Measurements from ENCODE around the gene GKN2.

Gene GKN2, protein sequence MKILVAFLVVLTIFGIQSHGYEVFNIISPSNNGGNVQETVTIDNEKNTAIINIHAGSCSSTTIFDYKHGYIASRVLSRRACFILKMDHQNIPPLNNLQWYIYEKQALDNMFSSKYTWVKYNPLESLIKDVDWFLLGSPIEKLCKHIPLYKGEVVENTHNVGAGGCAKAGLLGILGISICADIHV

DNA sequence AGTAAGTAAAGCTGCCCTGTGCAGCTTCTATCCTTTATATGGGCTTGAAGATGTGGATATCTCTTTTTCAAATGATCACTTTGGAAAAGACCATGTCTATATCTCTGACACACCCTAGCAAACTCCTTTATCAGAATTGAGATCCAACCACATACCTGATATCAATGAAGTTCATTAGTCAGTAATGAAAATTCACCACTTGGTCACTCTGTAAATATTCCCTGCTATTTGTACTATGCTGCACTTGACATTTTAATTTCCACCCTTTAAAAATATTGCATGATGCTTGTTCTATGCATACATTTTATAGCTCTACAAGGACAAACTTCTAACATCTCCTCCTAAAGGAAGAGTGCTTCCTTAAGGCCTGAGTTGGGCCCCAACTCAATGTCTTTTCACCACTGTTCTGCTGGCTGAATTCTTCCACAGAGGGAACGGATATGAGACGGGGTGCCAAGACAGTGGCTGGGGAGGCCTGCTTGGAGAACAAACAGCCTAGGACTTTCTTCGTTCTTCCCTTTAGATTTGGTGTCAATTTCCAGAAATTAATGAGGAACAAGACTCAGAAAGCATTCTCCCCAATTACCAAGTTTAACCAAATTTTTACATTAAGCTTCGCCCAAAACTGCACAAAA is at the start of gene GKN2:
TSS of gene GKN2 (minus strand) at position 7 of the 635 bp plus-strand sequence. CDS start 32 bp downstream, outside the sequence.
- DNase-seq = no peak

DNA sequence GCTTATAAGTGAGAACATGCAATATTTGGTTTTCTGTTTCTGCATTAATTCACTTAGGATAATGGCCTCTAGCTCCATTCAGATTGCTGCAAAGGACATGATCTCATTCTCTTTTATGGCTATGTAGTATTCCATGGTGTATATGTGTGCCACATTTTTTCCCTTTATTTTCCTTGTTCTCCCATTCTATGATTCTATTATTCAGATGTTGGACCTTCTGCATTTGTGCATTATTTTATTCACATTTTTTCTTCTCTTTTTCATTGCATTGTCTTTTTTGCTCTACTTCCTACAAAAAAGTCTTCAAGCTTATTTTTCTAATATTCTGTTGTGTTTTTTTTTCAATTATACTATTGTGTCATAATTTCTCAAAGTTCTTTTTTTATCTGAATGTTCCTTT is 49.2 kb upstream of the GKN2 start:
- no peak for DNase-seq

DNA sequence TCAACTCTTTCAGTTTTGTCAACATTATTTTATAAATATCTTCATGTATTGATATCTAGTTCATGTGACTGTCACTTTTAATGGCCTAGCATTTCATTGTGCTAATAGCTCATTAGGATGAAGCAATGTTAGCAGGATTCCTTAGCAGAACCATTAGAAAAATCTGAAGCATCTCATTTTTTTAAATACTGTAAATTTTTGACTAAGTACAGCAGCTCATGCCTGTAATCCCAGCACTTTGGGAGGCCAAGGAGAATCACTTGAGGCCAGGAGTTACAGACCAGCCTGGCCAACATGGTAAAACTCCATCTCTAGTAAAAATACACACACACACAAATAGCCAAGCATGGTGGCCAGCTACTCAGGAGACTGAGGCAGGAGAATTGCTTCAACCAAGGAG is 44.7 kb upstream of the GKN2 start:
- no peak for DNase-seq

DNA sequence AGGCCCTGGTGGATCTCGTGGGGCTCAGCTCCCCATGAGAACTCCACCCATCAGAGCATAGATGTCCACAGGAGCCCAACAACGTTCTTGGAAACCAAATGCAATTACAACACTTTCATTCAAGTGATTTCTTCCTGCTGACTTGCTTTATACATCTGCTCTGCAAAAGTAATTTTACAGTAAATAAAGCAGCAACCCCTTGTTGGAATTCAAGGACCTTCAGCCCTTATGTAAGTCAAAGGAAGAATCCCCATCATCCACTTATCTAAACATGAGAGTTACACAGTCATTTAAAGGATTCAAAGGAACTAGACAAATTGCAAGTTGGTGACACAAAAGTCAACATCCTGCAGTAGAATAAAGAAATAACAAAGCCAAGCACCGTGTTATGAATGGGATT is 43.2 kb upstream of the GKN2 start:
- DNase-seq = no peak

DNA sequence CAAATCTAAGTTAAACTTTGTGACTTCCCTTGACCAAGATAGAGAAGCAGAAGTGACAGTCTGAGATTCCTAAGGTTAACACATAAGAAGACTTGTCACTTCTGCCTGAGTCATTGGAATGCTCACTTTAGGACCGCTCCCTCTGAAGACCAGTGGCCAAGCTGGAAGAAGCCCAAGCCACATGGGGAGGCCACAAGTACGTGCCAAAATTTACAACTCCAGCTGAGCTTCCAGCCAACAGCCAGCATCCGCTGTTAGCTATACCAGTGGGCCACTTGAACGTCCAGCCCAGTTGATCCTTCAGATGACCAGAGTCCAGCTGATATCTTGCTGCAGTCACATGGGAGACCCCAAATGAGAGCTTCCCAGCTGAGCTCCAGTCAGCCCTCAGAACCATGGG is 42.2 kb upstream of the GKN2 start:
- DNase-seq = no peak

DNA sequence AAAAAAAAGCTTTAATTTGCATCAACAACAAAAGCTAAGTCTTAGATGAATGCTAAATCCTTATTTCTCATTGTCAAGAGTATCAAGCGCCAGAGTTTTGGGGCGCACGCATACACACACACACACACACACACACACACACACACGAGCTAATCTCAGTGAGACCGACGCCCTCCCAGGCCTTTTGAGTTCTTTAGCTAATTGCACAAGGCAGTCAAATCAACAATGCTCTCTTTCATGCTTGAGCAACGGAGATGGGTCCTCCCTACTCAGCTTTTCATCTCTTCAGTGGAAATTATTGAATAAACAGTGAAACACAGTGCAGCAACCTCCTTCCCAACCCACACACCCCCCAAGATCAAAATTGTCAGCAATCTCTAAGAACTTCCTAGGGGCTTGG is 41.0 kb upstream of the GKN2 start:
- DNase-seq = peak; percentile 18

DNA sequence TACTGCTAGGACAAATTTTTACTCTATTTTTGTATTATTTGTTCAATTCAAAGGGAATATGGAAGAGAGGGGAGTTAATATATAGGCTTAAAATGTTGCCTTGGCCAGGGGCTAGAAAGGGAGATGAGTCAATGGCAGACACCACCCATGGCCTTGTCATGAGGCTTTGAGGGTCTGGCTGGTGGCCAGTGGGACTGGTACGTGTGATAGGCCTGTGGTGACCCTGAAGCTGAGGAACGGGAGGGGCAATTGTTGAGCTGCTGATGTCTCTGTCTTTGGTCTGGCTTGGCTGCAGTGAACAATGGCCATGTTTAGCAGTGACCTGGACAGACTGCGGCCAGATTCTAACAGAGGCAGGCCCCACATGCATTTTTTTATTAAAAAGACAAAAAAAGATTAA is 40.2 kb upstream of the GKN2 start:
- no peak for DNase-seq

DNA sequence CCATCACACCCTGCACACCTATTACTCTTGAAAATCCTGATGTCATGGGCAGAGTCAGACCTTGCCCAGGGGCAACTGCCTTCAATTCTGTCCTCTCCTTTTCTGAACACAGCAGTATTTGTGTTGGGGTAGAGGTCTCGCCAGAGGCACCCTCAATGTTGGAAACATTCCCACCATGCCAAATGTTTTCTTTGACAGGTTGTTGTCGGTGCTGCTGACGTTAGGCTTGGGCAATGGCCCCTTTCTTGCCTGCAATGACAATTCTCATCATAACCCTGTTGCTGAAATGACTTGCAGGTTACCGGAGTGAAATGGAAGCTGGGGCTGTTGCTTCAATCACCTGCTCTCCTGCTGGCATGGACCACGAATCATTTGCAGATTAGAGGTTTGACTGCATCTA is 39.6 kb upstream of the GKN2 start:
- DNase-seq = no peak

DNA sequence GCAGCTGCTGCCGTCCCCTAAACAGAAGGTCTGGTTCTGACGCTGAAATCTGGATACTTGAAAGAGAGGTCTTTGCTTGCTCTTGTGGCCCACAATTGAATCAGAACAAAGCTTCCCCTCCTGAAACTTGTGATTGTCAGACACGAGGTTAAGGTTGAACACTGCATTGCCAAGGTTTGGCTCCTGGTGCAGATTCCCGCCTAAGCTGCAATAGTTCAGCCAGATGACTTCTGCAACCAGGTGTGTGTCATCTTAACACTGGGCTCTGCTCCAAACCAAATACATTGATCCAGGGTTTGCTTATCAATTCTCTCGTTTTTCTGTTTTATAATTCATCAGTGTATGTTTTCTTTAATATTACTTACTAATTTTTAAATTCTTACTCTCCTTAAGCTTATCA is 36.3 kb upstream of the GKN2 start:
- DNase-seq = no peak

DNA sequence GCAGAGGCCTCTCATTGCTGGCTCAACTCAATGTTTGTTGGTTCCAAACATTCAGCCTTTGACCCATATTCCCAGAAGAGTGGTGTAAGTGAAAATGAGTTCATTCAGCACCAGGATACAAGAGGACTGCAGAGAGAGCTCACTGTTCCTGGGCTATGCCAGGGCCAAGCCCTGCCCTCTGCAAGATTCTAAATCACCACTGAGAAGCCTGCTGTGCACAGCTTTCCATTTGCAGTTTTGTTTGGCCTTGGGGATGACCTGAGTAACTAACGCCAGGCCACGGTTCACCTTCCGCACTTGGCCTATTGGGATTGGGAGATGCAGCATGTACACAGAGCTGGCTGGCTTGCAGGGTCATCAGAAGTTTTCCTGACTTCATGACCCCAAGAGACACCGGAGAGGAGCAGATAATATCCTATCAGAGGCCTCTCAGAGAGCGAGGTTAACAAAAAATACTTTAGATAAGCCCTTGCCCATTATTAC is 34.4 kb upstream of the GKN2 start:
- no peak for DNase-seq

DNA sequence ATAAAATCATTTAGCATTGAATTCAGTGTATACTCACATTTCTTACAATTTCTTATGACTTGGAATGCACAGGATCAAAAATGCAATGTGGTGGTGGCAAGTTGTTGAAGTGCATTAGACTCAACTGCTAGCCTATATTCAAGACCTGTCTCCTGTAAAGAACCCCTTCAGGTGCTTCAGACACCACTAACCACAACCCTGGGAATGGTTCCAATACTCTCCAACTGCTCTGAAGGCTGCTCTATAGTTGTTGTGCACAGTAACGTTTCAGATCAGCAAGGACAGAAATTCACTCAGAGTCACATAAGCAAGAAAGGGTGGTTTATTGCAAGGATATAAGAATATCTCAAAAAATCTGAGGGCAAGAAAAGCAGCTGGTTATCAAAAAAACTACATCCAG is 28.3 kb upstream of the GKN2 start:
- no peak for DNase-seq

DNA sequence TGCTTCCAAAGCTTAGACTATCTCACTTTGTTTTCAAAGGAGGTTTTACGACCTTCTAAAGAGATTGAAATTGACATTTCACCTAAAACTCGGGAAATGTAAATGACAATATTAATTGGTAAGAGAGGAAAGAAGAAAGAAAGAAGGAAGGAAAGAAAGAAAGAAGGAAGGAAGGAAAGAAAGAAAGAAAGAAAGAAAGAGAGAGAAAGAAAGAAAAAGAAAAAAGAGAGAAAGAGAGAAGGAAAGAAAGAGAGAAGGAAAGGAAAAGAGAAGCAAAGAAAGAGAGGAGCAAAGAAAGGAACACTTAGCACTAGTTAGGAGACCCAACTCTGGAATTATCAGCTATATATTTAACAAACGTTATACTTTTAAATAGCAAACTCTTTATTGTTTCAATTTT is 25.4 kb upstream of the GKN2 start:
- no peak for DNase-seq

DNA sequence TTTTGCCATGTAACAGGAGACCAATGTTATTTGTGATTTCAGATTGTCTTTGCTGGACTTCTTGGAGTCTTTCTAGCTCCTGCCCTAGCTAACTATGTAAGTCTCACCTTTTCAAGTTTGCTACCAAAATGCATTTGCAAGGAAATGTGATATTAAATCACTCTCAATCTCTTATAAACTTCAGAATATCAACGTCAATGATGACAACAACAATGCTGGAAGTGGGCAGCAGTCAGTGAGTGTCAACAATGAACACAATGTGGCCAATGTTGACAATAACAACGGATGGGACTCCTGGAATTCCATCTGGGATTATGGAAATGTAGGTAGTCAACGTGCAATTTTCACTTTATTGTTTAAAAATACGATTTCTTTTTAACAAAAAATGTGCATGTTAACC is 24.8 kb upstream of the GKN2 start:
- no peak for DNase-seq

DNA sequence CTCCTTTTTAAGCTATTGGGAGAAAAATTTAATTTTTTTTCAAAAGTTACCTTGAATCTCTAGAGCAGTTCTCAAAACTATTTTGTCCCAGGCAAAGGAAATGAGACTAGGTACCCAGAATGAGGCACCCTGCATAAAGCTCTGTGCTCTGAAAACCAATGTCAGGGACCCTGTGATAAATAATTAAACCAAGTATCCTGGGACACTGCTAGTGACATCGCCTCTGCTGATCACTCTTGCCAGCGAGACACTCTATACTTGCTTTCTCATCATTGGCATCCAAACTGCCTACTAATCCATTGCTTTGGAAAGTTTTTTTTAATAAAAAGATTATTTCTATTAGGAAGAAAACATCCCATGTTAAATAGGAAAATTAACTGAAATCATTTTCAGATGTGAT is 23.2 kb upstream of the GKN2 start:
- no peak for DNase-seq

DNA sequence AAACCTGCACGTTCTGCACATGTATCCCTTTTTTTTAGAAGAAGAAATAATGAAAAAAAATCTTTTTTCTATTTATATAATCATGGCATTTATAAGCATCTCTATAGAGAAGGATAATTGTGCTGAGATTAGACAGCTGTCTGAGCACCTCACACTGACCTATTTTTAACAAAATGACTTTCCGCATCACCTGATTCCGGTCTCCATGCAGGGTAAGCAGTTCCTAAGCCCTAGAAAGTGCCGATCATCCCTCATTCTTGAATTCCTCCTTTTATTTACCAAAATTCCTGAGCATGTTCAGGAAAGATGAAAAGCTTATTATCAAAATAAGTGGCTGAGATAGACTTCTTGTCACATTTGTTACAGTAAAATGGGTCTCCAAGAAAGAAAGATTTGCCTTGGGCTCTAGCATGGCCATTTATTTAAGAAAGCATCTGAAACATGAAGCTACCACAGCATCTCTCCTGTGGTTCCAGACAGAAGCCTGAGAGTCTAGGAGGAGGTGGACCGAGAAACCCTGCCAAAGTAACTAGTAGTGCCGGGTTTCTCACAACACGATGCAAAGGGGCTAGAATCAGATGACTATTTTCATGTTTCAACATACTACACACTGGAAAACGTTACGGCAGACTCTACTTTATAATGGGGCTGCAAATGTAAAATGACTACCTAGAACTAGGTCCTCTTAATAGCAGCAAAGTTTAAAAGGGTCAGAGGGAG is 22.4 kb upstream of the GKN2 start:
- no peak for DNase-seq

DNA sequence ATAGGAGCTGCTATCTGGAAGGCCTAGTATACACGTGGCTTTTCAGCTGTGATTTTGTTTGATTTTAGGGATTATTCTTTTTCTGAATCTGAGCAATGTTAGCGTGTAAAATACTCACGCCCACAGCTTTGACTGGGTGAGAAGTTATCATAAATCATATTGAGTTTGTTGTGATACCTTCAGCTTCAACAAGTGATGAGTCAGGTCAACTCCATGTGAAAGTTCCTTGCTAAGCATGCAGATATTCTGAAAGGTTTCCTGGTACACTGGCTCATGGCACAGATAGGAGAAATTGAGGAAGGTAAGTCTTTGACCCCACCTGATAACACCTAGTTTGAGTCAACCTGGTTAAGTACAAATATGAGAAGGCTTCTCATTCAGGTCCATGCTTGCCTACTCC is 21.6 kb upstream of the GKN2 start, which contains the start of gene GKN1:
TSS of gene GKN1 (plus strand) at position 386 of the 400 bp plus-strand sequence. CDS start 42 bp downstream, outside the sequence.
- no peak for DNase-seq

DNA sequence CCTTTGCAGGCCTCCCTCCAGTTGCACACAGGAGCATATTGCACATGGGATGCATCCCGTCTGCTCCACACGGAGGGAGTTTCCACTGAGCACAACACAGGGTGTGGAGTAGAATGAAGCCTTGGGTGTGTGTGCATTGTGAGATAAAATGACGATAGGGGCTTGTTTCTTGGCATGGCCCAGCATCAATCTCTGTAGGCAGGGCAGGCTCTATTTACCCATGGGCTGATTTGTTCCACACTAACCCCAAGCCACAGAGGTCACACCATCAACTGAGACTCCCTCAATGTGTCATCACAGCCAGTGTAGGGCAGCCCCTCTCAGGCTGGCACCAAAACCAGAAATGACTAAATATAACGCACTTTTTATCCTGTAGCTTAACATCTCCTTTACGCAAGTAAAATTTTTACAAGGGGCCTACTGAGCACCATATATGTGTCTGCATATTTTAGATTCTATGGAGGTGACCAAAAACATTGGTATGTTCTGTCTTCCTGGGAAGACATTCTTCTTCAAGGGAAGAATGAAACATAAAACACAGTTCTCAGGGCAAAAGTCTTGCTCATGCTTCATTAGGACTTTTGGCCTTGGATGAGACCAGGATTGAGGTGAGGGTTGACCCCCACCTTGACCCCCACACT is 19.0 kb upstream of the GKN2 start:
- no peak for DNase-seq

DNA sequence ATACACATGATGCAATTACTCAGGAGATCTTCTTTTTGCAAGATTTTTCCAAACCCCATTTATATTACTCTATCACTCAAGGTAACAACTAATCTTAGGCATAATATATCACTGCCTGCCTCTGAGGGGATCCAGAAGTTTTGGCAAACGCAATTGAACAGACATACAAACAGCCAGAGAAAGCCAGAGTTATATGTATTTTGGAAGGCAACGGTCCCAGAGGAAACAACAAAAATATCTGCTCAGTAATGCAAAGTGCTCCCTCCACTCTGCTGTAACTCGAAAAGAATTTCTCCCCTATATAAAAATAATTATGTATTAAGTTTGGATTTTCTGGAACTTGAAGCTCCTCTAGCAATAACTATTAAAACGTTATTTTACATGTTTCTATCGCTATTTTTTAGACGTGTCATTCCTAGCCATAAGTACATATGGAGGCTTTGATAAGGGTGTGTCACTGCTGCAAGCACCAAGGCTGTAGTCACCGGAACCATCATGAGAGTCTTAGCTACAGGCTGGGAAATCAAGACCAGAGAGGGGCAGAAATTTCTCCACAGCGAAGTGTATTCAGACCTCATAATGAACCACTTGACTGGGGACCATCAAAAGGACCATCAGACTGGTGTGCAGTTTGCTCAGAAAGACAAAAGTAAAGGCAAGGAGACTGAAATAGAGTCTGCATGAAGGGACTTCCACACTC is 18.0 kb upstream of the GKN2 start:
- DNase-seq = no peak

DNA sequence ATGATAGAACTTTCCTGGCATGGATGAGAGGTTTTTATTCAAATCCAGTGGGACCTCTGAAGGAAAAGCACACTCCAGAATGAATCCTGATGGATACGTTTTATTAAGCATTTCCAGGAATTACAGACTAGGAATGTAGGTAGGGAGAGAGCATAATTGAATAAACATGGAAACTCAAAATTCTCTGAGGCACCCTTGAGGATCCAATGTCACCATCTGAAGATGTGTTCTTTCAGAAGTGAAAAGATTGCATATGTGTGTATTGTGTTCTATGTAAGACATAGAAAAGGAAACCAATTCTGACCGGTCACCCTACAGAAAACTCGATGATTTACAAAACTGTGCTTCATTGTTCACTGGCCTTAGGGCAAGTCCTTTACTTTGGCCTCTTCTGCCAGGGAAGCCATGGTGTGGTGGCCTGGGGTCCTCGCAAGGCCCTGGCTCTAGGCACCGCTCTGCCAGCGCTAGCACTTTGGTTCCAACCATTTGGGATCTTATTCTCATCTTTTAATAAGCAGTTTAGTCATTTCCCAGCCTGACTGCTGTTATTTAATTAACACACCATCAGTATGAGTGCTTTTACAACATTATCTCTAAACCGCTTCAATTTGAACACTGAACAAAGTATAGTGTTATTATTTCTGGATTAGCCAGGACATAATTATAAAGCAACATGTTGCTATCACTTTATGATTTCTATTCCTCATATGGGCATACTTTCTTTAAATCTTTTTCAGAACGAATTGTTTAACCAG is 17.2 kb upstream of the GKN2 start:
- DNase-seq = no peak

DNA sequence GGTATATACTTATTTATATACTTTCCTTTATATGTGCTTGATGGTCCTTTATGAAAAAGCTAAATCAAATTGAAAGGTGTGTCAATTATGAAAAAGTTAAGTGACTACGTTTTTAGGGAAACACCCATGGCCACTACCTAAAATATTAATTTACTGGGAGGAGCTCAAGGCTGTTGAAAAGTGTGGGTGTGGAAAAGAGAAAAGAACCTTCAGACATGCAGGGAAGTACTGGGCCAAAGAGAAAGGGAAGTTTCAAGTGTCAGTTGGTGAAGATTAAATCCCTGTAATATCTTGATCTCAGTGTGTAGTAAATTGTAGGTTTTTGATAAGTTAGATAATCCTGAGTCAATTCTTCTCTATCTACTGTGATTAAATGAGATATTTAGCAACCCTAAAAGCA is 15.5 kb upstream of the GKN2 start:
- DNase-seq = no peak

DNA sequence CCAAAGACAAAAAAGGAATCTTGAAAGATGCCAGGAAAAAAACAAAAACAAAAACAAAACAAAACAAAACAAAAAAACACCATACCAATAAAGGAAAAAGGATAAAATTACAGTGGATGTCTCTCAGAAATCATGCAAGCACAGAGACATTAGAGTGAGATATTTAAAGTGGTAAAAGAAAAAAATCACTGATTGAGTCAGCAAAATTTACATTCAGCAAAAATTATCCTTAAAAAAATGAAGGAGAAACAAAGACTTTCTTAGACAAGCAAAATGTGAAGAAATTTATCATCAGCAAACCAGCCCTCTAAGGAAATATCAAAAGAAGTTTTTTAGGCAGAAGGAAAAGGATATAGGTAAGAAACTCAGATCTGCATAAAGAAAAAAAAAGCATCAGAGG is 11.6 kb upstream of the GKN2 start:
- DNase-seq = no peak

DNA sequence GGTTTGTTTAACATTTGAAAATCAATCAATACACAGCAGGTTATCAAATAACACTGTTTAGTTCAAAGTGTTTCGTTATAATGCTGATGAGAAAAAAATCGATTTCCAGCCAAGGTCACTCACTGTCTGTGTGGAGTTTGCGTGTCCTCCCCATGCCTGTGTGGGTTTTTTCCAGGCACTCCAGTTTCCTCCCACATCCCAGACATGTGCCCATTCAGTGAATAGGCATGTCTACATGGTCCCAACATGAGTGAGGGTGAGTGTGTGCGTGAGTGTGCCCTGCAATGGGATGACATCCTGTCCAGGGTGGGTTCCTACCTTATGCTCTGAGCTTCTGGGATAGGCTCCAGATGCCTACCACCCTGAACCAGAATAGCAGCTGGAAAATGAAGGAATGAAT is 8.7 kb upstream of the GKN2 start:
- DNase-seq = no peak
